ENCODE measurements around the gene IL2RG. TPM values are rescaled to one million over a fixed set of nuclear protein-coding genes. Genes with fewer than 3 reads are reported as not detected.

The IL2RG gene
- polyA plus RNA-seq, 4 donors, result 11.2 to 83.5 (median 25.5) TPM

GRCh38 chrX:71118985-71119535, 7.7 kb upstream of the IL2RG start:
- Histone ChIP-seq H3K36me3 (ENCODE audit: control insufficient read depth in 3 of 3, insufficient read depth in 2 of 3, low read depth in 1 of 3, low read length in 3 of 3) (peaks cover 0 to 33% (median 6%) of the 10 kb centered on the region in 3 donors), H3K27me3 (ENCODE audit: control insufficient read depth in 3 of 3, insufficient read depth in 3 of 3, low read length in 3 of 3) (no peaks in the 10 kb centered on the region), H3K4me3 (ENCODE audit: low read depth in 1 of 3, low read length in 3 of 3) (peak overlapping the region; percentile 60 to 77 (median 65)), H3K4me1 (ENCODE audit: control insufficient read depth in 3 of 3, insufficient read depth in 2 of 3, low read depth in 1 of 3, low read length in 2 of 3) (peaks cover 0 to 4% (median 0%) of the 10 kb centered on the region in 3 donors), H3K9me3 (ENCODE audit: control insufficient read depth in 2 of 2, insufficient read depth in 1 of 2, low read depth in 1 of 2, low read length in 1 of 2) (no peaks in the 10 kb centered on the region), H3K27ac (ENCODE audit: low read depth in 1 of 3, low read length in 2 of 3) (peak overlapping the region in 2 of 3 donors; percentile 31 to 64)
- peak in 1 of 2 donors; percentile 39 for DNase-seq
- 2 to 45% (median 13%) methylated on average over 9 to 17 of the region's 17 CpGs for WGBS, 3 donors
- no peak for FAIRE-seq

GRCh38 chrX:71118032-71118984, 6.9 kb upstream of the IL2RG start, which contains the start of gene MED12:
TSS of gene MED12 (plus strand) at chrX:71118596. CDS start at chrX:71118755, 159 bp downstream.
- no peak for FAIRE-seq
- 1 to 29% (median 20%) methylated on average over 47 to 56 of the region's 56 CpGs for WGBS, 3 donors

GRCh38 chrX:71117358-71117757, 6.0 kb upstream of the IL2RG start:
- H3K27me3 ChIP-seq (ENCODE audit: control insufficient read depth in 3 of 3, insufficient read depth in 3 of 3, low read length in 3 of 3), result no peaks in the 10 kb centered on the region
- WGBS, 3 donors, result 74 to 86% (median 83%) methylated on average over 10 of the region's 10 CpGs
- no peaks in the 10 kb centered on the region for H3K9me3 ChIP-seq (ENCODE audit: control insufficient read depth in 2 of 2, insufficient read depth in 1 of 2, low read depth in 1 of 2, low read length in 1 of 2)
- H3K4me1 ChIP-seq (ENCODE audit: control insufficient read depth in 3 of 3, insufficient read depth in 2 of 3, low read depth in 1 of 3, low read length in 2 of 3), result peaks cover 0 to 5% (median 0%) of the 10 kb centered on the region in 3 donors
- H3K36me3 ChIP-seq (ENCODE audit: control insufficient read depth in 3 of 3, insufficient read depth in 2 of 3, low read depth in 1 of 3, low read length in 3 of 3), result peaks cover 0 to 23% (median 0%) of the 10 kb centered on the region in 3 donors
- peak overlapping the region in 1 of 3 donors; percentile 77 for H3K4me3 ChIP-seq (ENCODE audit: low read depth in 1 of 3, low read length in 3 of 3)
- no peak for DNase-seq
- no peak overlapping the region for H3K27ac ChIP-seq (ENCODE audit: low read depth in 1 of 3, low read length in 2 of 3)
- no peak for FAIRE-seq

More at GRCh38 chrX:71118032-71118984, 6.9 kb upstream of the IL2RG start, which contains the start of gene MED12:
- Histone ChIP-seq H3K9me3 (ENCODE audit: control insufficient read depth in 2 of 2, insufficient read depth in 1 of 2, low read depth in 1 of 2, low read length in 1 of 2) (no peaks in the 10 kb centered on the region), H3K36me3 (ENCODE audit: control insufficient read depth in 3 of 3, insufficient read depth in 2 of 3, low read depth in 1 of 3, low read length in 3 of 3) (peaks cover 0 to 29% (median 4%) of the 10 kb centered on the region in 3 donors), H3K4me3 (ENCODE audit: low read depth in 1 of 3, low read length in 3 of 3) (peak within 1 kb of the TSS; percentile 60 to 77 (median 65)), H3K27me3 (ENCODE audit: control insufficient read depth in 3 of 3, insufficient read depth in 3 of 3, low read length in 3 of 3) (no peaks in the 10 kb centered on the region), H3K27ac (ENCODE audit: low read depth in 1 of 3, low read length in 2 of 3) (peak within 1 kb of the TSS; percentile 34 to 82 (median 64)), H3K4me1 (ENCODE audit: control insufficient read depth in 3 of 3, insufficient read depth in 2 of 3, low read depth in 1 of 3, low read length in 2 of 3) (peaks cover 0 to 4% (median 0%) of the 10 kb centered on the region in 3 donors)
- peak; percentile 68 to 88 for DNase-seq

GRCh38 chrX:71111921-71112431, 599 bp upstream of the IL2RG start:
- no peaks in the 10 kb centered on the region for H3K27me3 ChIP-seq (ENCODE audit: control insufficient read depth in 3 of 3, insufficient read depth in 3 of 3, low read length in 3 of 3)
- FAIRE-seq (no peak), DNase-seq (no peak)
- H3K9me3 ChIP-seq (ENCODE audit: control insufficient read depth in 2 of 2, insufficient read depth in 1 of 2, low read depth in 1 of 2, low read length in 1 of 2), result no peaks in the 10 kb centered on the region
- peaks cover 0 to 14% (median 0%) of the 10 kb centered on the region in 3 donors for H3K36me3 ChIP-seq (ENCODE audit: control insufficient read depth in 3 of 3, insufficient read depth in 2 of 3, low read depth in 1 of 3, low read length in 3 of 3)
- 41 to 45% (median 43%) methylated on average over 5 of the region's 5 CpGs for WGBS, 3 donors
- H3K4me3 ChIP-seq (ENCODE audit: low read depth in 1 of 3, low read length in 3 of 3), result peak overlapping the region in 2 of 3 donors; percentile 18 to 31
- peak overlapping the region; percentile 64 to 94 (median 93) for H3K27ac ChIP-seq (ENCODE audit: low read depth in 1 of 3, low read length in 2 of 3)
- H3K4me1 ChIP-seq (ENCODE audit: control insufficient read depth in 3 of 3, insufficient read depth in 2 of 3, low read depth in 1 of 3, low read length in 2 of 3), result peaks cover 0 to 18% (median 0%) of the 10 kb centered on the region in 3 donors

GRCh38 chrX:71109051-71109450, 2.3 kb downstream of the IL2RG start:
- no peak overlapping the region for H3K27ac ChIP-seq (ENCODE audit: low read depth in 1 of 3, low read length in 2 of 3)
- DNase-seq, result no peak

GRCh38 chrX:71107762-71108360, 3.5 kb downstream of the IL2RG start:
- DNase-seq (no peak), FAIRE-seq (no peak)
- Histone ChIP-seq H3K9me3 (ENCODE audit: control insufficient read depth in 2 of 2, insufficient read depth in 1 of 2, low read depth in 1 of 2, low read length in 1 of 2) (no peaks in the 10 kb centered on the region), H3K4me1 (ENCODE audit: control insufficient read depth in 3 of 3, insufficient read depth in 2 of 3, low read depth in 1 of 3, low read length in 2 of 3) (peaks cover 0 to 38% (median 7%) of the 10 kb centered on the region in 3 donors), H3K27me3 (ENCODE audit: control insufficient read depth in 3 of 3, insufficient read depth in 3 of 3, low read length in 3 of 3) (no peaks in the 10 kb centered on the region), H3K27ac (ENCODE audit: low read depth in 1 of 3, low read length in 2 of 3) (no peak overlapping the region), H3K36me3 (ENCODE audit: control insufficient read depth in 3 of 3, insufficient read depth in 2 of 3, low read depth in 1 of 3, low read length in 3 of 3) (peaks cover 0 to 14% (median 0%) of the 10 kb centered on the region in 3 donors), H3K4me3 (ENCODE audit: low read depth in 1 of 3, low read length in 3 of 3) (no peak overlapping the region)
- WGBS, 3 donors, result 41 to 78% (median 64%) methylated on average over 9 of the region's 9 CpGs

More at GRCh38 chrX:71109051-71109450, 2.3 kb downstream of the IL2RG start:
- peaks cover 0 to 26% (median 0%) of the 10 kb centered on the region in 3 donors for H3K4me1 ChIP-seq (ENCODE audit: control insufficient read depth in 3 of 3, insufficient read depth in 2 of 3, low read depth in 1 of 3, low read length in 2 of 3)
- H3K36me3 ChIP-seq (ENCODE audit: control insufficient read depth in 3 of 3, insufficient read depth in 2 of 3, low read depth in 1 of 3, low read length in 3 of 3), result peaks cover 0 to 14% (median 0%) of the 10 kb centered on the region in 3 donors
- FAIRE-seq, result no peak
- whole genome bisulfite sequencing, 3 donors, result 85 to 89% (median 86%) methylated on average over 6 of the region's 6 CpGs
- no peaks in the 10 kb centered on the region for H3K9me3 ChIP-seq (ENCODE audit: control insufficient read depth in 2 of 2, insufficient read depth in 1 of 2, low read depth in 1 of 2, low read length in 1 of 2)
- H3K27me3 ChIP-seq (ENCODE audit: control insufficient read depth in 3 of 3, insufficient read depth in 3 of 3, low read length in 3 of 3), result no peaks in the 10 kb centered on the region
- peak overlapping the region in 1 of 3 donors; percentile 3 for H3K4me3 ChIP-seq (ENCODE audit: low read depth in 1 of 3, low read length in 3 of 3)

- Histone ChIP-seq H3K36me3 (ENCODE audit: control insufficient read depth in 3 of 3, insufficient read depth in 2 of 3, low read depth in 1 of 3, low read length in 3 of 3) (peaks cover 0 to 14% (median 0%) of the 10 kb centered on the region in 3 donors), H3K4me3 (ENCODE audit: low read depth in 1 of 3, low read length in 3 of 3) (no peak overlapping the region), H3K27ac (ENCODE audit: low read depth in 1 of 3, low read length in 2 of 3) (no peak overlapping the region), H3K4me1 (ENCODE audit: control insufficient read depth in 3 of 3, insufficient read depth in 2 of 3, low read depth in 1 of 3, low read length in 2 of 3) (peaks cover 0 to 43% (median 7%) of the 10 kb centered on the region in 3 donors), H3K27me3 (ENCODE audit: control insufficient read depth in 3 of 3, insufficient read depth in 3 of 3, low read length in 3 of 3) (no peaks in the 10 kb centered on the region), H3K9me3 (ENCODE audit: control insufficient read depth in 2 of 2, insufficient read depth in 1 of 2, low read depth in 1 of 2, low read length in 1 of 2) (no peaks in the 10 kb centered on the region)
- DNase-seq (no peak), FAIRE-seq (no peak)
- WGBS, 3 donors, result 67 to 85% (median 80%) methylated on average over 4 of the region's 4 CpGs
These were observed 4.1 kb downstream of the IL2RG start for GRCh38 chrX:71107245-71107644.
